ENCODE measurements around the gene MDM2.

GRCh38 chr12:68767191-68767590 lies 40.8 kb upstream of the MDM2 start:
- TF ChIP-seq CTCF (IDR thresholded peaks at IDR 0.05) (no peak), POLR2AphosphoS5 (IDR thresholded peaks at IDR 0.05; ENCODE audit: insufficient read depth in 1 of 2, low read depth in 1 of 2) (no peak), POLR2A (IDR thresholded peaks at IDR 0.05) (no peak)

All from vagina (tissue), 2 donors.